ENCODE measurements around the gene SLC5A5.

The SLC5A5 gene

GRCh38 chr19:17847538-17848366 lies 24.0 kb upstream of the SLC5A5 start, which contains the start of gene JAK3:
TSS of gene JAK3 (minus strand) at chr19:17847982. CDS start at chr19:17844417, 3,565 bp downstream.
- peak; percentile 67 for DNase-seq (ENCODE audit: low read depth, low spot score)

DNA sequence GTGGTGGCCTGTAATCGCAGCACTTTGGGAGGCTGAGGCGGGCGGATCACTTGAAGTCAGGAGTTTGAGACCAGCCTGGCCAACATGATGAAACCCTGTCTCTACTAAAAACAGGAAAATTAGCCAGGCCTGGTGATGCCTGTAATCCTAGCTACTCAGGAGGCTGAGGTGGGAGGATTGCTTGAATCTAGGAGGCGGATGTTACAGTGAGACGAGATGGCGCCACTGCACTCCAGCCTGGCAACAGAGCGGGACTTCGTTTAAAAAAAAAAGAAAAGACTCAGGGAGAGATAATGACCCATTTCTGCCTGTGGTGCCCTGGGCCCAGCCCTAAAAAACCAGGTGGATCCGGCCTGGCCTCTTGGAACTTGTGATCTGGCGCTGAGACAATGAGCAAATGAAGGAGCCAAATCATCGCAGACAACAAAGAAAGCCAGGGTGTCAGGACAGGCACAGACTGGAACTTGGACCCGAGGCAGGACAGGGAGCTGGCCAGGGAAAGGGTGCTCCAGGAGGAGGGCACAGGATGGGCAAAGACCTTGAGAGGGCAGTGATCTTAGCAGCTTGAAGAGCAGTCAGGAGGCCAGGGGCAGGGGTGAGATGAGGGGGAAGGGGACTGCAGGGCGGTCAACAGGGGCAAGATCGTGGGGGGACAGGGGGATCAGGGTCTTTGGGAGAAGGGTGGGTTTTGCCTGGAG lies 23.0 kb upstream of the SLC5A5 start:
- DNase-seq (ENCODE audit: low read depth, low spot score) = peak; percentile 44

DNA sequence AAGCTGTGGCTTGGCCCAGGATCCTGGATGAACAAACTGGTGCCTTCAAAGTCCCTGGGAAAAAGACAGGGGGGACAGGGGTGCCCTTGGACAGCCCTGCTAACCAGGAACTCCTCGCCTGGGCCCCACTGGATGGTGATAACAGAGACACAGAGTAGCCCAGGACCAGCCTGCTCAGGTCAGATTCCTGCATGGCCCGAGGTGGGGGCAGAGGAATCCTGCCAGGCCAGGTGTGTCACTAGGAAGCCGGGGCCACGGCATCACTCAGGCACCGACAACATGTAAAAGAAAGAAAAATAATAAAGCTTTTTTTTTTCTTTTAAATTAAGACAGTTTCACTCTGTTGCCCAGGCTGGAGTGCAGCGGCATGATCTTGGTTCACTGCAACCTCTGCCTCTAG lies 17.7 kb upstream of the SLC5A5 start:
- no peak for DNase-seq (ENCODE audit: low read depth, low spot score)

DNA sequence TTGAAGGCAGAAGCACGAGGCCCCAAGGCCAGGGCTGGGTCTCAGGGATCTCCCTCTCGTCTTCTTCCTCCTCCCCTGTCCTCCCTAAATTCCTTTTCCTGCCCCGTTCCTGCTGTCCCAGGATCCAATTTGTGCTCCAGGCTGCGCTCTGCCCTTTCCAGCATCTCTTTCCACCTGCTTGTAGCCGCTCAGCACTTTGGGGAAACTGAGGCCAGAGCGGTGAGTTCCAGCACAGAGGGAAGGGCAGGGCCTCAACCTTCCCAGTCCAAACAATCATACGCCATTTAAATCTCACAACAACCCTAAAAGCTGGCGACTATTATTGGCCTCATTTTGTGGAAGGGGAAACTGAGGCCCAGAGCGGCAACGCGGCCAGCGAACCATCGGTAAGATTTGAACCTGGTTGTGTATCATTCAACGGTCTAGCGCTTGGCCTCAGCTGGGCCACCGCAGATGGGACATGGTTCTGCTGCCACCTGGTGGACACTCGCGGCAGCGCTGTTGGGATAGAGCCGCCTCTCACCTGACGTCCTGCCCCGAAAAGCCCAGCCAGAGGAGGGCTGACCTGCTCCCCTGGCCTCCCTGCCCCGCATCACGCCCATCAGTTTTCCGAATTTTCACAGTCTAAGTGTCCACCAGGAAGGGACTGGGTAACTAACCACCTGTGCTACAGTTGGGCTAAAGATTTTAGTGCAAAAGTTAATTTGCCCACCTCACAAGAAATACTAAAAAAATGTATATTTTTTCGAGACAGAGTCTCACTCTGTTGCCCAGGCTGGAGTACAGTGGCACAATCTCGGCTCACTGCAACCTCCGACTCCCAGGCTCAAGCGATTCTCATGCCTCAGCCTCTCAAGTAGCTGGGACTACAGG lies 16.2 kb upstream of the SLC5A5 start:
- peak; percentile 94 for DNase-seq (ENCODE audit: low read depth, low spot score)

DNA sequence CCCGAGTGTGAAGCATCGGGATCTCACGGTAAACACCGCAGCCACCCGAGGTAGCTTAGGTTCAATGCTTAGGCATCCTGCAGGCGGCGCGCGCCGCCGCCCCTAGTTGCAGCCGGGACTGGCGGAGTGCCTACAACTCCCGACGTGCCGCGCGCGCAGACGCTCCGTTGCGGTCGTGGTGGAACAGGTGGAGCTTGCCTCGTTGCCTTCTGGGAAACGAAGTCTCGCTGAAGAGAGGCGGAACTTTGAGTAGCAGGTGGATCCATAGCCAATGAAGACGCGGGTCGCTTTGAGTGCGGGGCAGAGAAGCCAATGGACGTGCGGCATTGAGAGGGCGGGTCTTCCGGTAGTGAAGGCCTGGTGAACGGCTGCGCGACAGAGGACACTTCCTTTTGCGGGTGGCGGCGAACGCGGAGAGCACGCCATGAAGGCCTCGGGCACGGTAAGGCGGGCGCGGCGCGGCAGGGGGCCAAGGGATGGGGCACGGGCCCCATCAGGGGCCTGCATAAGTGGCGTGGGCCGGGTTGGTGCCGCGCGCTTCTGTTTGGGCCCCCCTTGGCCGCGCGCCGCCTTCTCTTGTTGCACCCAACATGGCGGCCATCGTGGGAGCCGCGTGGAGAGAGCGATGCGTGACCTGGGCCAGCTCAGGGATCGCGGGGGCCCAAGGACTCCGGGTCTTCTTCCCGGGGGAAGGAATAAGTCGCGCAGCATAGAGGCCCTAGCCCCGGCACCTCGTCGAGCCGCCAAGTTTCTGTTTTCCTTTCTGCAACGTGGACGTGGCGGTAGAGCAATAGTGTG lies 12.0 kb upstream of the SLC5A5 start, which contains the start of gene RPL18A:
RPL18A (plus strand) TSS at position 378 of the 798 bp plus-strand sequence; CDS start at position 425, 47 bp downstream.
- DNase-seq (ENCODE audit: low read depth, low spot score) = peak; percentile 100

DNA sequence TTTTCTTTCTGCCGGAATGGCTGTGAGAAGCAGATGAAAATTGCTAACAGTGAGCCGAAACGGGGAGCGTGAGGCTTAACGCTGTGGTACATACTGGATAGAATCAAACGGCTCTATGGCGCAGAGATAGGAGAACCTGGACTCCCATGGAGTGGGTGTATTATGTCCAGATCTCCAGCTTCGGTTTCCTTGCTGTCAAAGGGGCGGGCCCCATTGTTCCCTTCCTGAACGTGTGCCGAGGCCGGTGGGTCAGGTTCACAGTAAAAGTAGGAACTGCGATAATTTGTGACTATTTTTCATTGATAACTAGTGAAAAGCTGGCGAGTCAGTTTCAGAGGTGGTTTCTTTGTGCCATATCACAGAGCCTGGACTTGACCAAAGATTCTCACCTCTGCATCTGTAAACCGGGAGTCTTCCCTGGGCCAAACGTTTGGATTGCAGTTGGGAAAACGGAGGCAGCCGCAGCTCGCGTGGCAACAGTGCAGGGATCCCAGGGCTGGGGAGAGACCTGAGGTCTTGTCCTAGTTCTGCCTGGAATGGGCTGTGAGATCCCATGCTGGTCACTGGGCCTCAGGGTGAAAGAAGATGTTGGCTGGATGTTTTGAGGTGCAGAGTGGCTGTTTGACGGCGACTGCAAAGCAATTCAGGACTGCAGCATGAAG lies 11.3 kb upstream of the SLC5A5 start:
- DNase-seq (ENCODE audit: low read depth, low spot score) = no peak

- DNase-seq (ENCODE audit: low read depth, low spot score) = no peak
Observed at GRCh38 chr19:17860993-17861360, 10.8 kb upstream of the SLC5A5 start.

- DNase-seq (ENCODE audit: low read depth, low spot score) = peak; percentile 18
Observed at GRCh38 chr19:17861542-17862402, 10.0 kb upstream of the SLC5A5 start.

DNA sequence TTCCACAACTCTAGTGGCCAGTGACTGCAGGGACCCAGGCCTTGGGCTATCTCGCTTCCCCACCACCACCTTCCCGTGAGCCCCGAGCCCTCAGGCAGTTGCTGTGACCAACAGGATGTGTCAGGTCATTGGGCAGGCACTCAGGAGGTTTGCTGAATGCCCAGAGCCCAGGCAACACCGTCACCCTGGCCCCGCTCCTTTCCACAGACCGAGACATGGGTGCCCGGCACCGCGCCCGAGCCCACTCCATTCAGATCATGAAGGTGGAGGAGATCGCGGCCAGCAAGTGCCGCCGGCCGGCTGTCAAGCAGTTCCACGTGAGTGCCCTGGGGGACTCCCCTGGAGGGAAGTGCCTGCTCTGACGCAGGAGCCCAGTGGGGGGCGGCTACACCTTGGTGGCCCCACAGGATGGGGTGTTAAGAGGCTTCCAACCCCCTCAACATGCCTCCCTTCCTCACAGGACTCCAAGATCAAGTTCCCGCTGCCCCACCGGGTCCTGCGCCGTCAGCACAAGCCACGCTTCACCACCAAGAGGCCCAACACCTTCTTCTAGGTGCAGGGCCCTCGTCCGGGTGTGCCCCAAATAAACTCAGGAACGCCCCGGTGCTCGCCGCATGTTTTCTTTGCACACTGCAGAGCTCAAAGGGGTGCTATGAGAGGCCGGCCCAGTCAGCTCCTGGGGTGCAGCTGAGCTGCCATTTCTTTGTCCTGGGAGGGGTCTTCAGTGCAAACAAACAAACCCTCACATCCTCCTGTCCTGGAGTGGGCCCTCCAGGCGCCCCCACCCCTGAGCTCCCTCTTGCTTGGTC lies 8.8 kb upstream of the SLC5A5 start:
- DNase-seq (ENCODE audit: low read depth, low spot score) = peak; percentile 21

DNA sequence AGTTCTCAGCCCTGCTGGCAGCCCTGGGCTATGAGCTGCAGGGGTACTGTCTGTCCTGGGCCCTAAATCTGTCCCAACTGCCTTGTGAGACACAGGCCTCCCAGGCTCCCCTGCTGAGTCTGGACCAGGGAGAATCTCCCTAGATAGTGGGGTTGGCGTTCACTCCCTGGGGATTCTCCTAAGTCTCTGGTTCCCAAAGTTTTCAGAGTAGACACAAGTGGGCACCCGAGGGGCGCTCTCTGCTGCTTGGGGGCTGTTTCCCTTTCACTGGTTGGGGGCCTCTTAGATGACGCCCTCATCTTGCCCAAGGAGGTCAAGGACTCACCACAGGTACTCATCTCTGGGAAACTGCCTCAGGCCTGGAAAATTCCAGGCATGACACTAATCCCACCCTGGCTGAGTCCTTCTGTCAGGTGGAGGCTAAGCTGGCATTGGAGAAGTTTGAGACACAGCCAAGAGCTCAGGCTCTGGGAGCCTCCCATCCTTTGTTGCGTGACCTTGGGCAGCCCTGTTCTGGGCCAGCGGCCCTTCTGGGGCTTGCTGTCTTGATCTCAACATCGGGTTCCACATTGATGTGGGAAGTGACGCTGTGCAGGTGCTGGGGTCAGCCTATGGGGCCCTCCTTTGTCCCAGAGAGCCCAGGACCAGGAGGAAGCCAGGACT lies 8.1 kb upstream of the SLC5A5 start:
- peak; percentile 15 for DNase-seq (ENCODE audit: low read depth, low spot score)

DNA sequence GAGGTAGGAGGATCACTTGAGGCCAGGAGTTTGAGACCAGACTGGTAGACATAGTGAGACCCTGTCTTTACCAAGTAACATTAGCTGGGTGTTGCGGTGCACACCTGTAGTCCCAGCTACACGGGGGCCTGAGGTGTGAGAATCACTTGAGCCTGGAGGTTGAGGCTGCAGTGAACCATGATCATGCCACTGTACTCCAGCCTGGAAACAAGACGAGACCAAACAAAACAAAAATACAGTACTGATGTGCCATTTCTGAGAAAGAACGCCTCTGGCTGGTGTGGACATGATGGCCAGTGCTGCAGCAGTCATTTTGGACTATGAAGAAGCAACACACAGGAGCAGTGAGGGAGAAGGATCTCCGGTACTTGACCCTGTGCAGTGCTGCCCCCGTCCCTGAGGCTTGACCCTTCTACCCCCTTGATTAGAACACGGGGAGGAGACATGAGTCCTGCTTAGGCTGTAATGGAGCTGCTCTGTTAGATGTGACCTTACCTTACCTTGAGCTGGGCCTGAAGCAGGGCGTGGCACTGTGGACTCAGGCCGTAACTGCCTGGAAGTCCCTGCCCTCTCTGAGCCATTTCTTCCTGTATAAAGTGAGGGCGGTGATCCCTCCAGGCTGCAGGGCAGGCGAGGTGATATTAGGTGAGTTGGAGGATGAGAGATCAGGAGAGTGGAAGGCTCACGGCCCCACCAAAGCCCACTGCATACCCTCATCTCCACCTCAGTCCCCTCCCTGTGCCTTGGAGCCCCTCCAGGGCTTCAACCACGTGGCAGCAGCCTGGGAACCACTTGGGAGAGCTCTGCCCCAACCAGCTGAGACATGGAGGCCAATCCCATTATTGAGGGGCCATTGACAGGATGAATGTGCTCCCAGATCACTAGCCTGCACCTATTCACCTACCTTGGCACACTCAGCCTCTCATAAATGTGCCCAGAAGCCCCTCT lies 6.1 kb upstream of the SLC5A5 start:
- DNase-seq (ENCODE audit: low read depth, low spot score) = peak; percentile 72

DNA sequence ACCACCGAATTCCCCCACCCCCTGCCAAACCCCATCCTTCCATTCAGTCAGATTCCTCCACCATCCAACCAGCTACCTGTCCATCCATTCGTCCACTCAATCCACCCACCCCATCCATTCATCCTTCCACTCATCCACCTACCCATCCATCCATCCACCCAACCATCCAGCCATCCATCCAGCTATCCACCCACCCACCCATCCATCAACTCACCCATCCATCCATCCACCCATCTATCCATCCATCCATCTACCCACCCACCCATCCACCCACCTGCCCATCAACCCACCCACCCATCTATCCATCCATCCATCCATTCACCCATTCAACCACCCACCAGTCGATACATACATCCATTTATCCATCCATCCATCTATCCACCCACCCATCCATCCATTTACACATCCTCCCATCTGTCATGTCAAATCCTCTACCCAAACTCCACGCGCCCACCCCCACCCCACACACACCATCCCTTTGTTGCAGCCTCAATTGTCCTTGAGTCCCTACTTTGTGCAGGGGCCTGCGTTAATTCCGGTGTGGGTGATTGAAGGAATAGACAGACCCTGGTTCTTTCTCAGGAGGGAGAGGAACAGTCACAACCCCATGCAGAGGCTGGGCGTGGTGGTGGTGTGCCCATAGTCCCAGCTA lies 5.3 kb upstream of the SLC5A5 start:
- DNase-seq (ENCODE audit: low read depth, low spot score) = no peak

DNA sequence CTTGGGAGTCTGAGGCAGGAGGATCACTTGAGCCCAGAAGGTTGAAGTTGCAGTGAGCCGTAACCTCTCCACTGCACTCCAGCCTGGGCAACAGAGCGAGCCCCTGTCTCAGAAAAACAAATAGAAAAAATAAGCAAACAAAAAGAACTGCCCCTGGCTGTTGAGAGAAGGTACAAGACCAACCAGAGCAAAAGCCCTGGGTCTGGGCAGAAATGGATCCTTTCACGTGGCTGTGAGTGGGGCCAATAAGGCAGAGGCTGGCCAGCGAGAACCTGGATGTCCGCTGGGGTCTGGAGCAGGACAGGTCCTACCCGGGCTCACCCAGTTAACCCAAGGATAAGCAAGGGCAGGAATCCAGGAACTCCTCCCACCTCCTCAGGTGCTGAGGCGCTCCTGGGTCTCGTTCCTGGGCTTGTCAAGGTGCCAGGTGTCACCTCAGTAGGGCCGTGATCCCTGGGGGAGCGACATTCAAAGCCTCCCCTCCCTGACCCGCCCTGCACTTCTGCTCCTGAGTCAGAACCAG lies 4.7 kb upstream of the SLC5A5 start:
- peak; percentile 26 for DNase-seq (ENCODE audit: low read depth, low spot score)

DNA sequence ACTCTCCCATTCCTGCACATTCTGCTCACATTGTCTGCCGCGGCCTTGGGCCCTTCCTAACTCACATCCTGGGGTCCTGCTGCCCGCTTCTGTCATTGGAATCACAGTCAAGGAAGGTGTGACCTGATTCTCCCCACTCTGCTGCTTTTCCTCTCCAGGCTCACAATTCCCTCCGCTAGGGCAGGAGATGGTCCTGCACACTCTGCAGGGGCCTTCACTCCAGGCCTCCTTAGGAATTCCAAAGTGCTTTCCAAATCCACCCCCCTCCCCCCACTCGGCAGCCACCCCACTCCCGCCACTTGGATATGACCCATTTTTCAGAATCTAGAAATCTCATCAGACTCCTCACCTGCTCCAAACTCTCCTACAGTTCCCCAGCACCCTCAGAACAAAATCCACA lies 3.1 kb upstream of the SLC5A5 start:
- DNase-seq (ENCODE audit: low read depth, low spot score) = no peak

DNA sequence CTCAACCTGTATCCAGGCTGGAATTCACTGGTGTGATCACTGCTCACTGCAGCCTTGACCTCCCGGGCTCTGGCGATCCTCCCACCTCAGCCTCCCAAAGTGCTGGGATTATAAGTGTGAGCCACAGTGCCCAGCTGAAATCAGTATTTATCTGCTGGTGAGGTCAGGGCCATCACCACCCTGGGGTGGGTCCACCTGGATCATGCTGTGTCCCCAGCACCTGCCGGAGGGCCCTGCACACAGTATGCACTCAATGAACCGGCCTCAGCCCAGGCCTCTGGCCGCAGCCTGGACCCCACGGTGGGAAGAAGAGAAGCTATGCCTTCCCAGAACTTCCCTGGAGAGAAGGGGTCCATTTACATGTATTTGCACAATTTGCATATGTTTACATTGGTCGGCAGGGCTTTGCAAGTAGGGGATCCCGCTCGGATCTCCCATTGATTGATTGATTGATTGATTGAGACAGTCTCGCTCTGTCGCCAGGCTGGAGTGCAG lies 2.6 kb upstream of the SLC5A5 start:
- peak; percentile 78 for DNase-seq (ENCODE audit: low read depth, low spot score)
